HEK293 (cell line): Measurements from ENCODE around the gene TBC1D13.
"Not testable (repeated sequence)": the region's sequence is repeated elsewhere in the genome, so short reads cannot be mapped to it uniquely, and the experiment has no call there.

ENCODE experiments used
- CTCF ChIA-PET: fragments of 350-600 bp; formaldehyde crosslinking; extraction: SDS; loops from one replicate; lab custom pipeline; 2021; ENCODE audit warnings: antibody characterized with exemption; lab: Yijun Ruan, JAX
- POLR2A ChIA-PET: fragments of 300-600 bp; formaldehyde crosslinking; extraction: SDS; loops from one replicate; lab custom pipeline; 2020; ENCODE audit warnings: antibody characterized with exemption, inconsistent platforms; lab: Yijun Ruan, JAX
- H3K27ac ChIP-seq: fragments of 200-500 bp; sonication (Bioruptor generic); 2 replicates; pipeline ENCODE4 v1.5.1; 2014; ENCODE audit warnings: low read depth, low read length, control low read depth, inconsistent platforms; ENCODE audit errors: extremely low read depth
- H3K36me3 ChIP-seq, 2 experiments: fragments of 200-500 bp in 1 of 2; sonication (Bioruptor generic) in 1 of 2; 1 replicate in 1 of 2; 2 replicates in 1 of 2; pipeline ENCODE4 v1.5.1; 2014 to 2017; ENCODE audit warnings: inconsistent platforms in 2 of 2, low read length in 2 of 2; ENCODE audit not compliant: control insufficient read depth in 2 of 2, insufficient read depth in 1 of 2
- H3K4me1 ChIP-seq: fragments of 200-500 bp; sonication (Bioruptor generic); 2 replicates; pipeline ENCODE4 v1.5.1; 2014; ENCODE audit warnings: mild to moderate bottlenecking, low read length, inconsistent platforms; ENCODE audit not compliant: control insufficient read depth, insufficient read depth
- H3K4me3 ChIP-seq: 2 replicates; pipeline ENCODE4 v1.5.1; 2011; ENCODE audit warnings: low read depth, mild to moderate bottlenecking, control low read depth, low read length, moderate library complexity
- H3K9me3 ChIP-seq: fragments of 200-500 bp; sonication (Bioruptor generic); 2 replicates; pipeline ENCODE4 v1.5.1; 2014; ENCODE audit warnings: low read depth, low read length, inconsistent platforms; ENCODE audit not compliant: control insufficient read depth, insufficient read depth
- MZF1 ChIP-seq: fragments of 450-650 bp; formaldehyde crosslinking; IDR thresholded peaks from 2 replicates; pipeline ENCODE4 v1.5.1; 2017; ENCODE audit warnings: missing biosample characterization, missing genetic modification characterization, borderline replicate concordance
- ZNF654 ChIP-seq: fragments of 450-650 bp; formaldehyde crosslinking; IDR thresholded peaks from 2 replicates; pipeline ENCODE4 v1.5.1; 2016; ENCODE audit warnings: low read depth, missing biosample characterization, missing genetic modification characterization
- TF ChIP-seq, protein P1 (sequence below): fragments of 450-650 bp; formaldehyde crosslinking; IDR thresholded peaks from 2 replicates; pipeline ENCODE4 v1.5.1; 2016; ENCODE audit warnings: missing biosample characterization, missing genetic modification characterization

The TBC1D13 gene

DNA sequence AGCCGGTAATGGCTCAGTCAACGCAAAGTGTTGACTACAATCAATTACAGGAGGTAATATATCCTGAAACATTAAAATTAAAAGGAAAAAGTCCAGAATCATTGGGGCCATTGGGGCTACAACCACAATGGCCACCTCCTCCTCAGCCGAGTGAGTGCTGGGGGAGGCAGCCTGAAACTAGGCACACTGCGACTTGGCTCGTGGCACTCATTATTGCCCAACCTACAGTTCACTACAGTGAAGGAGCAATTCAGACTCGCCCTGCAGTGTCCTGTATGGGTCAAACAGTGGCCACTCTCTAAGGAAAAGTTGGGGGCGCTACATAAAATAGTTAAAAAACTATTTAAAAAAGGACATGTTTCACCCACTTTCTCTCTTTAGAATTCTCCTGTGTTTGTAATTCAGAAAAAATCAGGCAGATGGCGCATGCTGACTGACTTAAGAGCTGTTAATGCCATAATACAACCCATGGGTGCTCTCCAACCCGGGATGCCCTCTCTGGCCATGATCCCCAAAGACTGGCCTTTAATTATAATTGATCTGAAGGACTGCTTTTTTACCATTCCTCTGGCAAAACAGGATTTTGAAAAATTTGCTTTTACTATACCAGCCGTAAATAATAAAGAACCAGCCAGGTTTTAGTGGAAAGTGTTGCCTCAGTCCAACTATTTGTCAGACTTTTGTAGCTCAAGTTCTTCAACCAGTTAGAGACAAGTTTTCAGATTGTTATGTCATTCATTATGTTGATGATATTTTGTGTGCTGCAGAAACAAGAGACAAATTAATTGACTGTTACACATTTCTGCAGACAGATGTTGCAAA is 64.9 kb downstream of the TBC1D13 start:
- not testable (repeated sequence) for H3K4me1 ChIP-seq, H3K4me3 ChIP-seq, H3K27ac ChIP-seq, H3K36me3 ChIP-seq, H3K9me3 ChIP-seq
- ChIA-PET POLR2A (interaction anchor here (0.9 kb wide), 1 partner anchor 76 kb away, joined by 3 read pairs; no protein-coding TSS in a partner anchor), CTCF (interaction anchor here (0.6 to 2.5 kb wide), 15 partner anchors 10 to 441 kb away, joined by 3 to 26 read pairs (median 3); no protein-coding TSS in a partner anchor)
- peak; percentile 82; the same call in 1 of the 2 replicates for TF ChIP-seq MZF1 (tag by site-specific recombination)
- peak; percentile 44 for TF ChIP-seq ZNF654
- TF ChIP-seq, protein P1, sequence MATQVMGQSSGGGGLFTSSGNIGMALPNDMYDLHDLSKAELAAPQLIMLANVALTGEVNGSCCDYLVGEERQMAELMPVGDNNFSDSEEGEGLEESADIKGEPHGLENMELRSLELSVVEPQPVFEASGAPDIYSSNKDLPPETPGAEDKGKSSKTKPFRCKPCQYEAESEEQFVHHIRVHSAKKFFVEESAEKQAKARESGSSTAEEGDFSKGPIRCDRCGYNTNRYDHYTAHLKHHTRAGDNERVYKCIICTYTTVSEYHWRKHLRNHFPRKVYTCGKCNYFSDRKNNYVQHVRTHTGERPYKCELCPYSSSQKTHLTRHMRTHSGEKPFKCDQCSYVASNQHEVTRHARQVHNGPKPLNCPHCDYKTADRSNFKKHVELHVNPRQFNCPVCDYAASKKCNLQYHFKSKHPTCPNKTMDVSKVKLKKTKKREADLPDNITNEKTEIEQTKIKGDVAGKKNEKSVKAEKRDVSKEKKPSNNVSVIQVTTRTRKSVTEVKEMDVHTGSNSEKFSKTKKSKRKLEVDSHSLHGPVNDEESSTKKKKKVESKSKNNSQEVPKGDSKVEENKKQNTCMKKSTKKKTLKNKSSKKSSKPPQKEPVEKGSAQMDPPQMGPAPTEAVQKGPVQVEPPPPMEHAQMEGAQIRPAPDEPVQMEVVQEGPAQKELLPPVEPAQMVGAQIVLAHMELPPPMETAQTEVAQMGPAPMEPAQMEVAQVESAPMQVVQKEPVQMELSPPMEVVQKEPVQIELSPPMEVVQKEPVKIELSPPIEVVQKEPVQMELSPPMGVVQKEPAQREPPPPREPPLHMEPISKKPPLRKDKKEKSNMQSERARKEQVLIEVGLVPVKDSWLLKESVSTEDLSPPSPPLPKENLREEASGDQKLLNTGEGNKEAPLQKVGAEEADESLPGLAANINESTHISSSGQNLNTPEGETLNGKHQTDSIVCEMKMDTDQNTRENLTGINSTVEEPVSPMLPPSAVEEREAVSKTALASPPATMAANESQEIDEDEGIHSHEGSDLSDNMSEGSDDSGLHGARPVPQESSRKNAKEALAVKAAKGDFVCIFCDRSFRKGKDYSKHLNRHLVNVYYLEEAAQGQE: peak; percentile 34; the same call in 1 of the 2 replicates

DNA sequence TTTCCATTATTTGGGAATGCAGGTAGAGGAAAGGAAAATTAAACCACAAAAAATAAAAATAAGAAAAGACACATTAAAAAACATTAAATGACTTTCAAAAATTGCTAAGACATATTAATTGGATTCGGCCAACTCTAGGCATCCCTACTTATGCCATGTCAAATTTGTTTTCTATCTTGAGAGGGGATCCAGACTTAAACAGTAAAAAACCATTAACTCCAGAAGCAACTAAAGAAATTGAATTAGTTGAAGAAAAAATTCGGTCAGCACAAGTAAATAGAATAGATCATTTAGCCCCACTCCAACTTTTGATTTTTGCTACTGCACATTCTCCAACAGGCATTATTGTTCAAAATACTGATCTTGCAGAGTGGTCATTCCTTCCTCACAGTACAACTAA is 65.6 kb downstream of the TBC1D13 start:
- CTCF ChIA-PET: interaction anchor here (0.6 to 2.5 kb wide), 13 partner anchors 9 to 441 kb away, joined by 3 to 26 read pairs (median 3); no protein-coding TSS in a partner anchor
- H3K4me3 ChIP-seq, H3K36me3 ChIP-seq, H3K9me3 ChIP-seq, H3K4me1 ChIP-seq, POLR2A ChIA-PET, H3K27ac ChIP-seq: not testable (repeated sequence)

DNA sequence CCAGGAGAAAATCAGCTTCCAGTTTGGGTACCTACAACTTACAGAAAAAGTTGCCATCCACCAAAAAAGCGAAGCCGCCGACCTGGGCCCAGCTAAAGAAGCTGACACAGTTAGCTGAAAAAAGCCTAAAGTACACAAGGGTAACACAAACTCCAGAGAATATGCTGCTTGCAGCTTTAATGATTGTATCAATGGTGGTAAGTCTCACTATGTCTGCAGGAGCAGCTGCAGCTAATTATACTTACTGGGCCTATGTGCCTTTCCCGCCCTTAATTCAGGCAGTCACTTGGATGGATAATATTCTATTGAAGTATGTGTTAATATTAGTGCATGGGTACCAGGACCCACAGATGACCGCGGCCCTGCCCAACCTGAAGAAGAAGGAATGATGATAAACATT is 67.4 kb downstream of the TBC1D13 start:
- H3K4me1 ChIP-seq, H3K4me3 ChIP-seq, H3K9me3 ChIP-seq, H3K36me3 ChIP-seq, POLR2A ChIA-PET, H3K27ac ChIP-seq: not testable (repeated sequence)
- CTCF ChIA-PET: interaction anchor here (0.9 to 2.1 kb wide), 3 partner anchors 10 to 74 kb away, joined by 3 to 11 read pairs (median 5); no protein-coding TSS in a partner anchor

DNA sequence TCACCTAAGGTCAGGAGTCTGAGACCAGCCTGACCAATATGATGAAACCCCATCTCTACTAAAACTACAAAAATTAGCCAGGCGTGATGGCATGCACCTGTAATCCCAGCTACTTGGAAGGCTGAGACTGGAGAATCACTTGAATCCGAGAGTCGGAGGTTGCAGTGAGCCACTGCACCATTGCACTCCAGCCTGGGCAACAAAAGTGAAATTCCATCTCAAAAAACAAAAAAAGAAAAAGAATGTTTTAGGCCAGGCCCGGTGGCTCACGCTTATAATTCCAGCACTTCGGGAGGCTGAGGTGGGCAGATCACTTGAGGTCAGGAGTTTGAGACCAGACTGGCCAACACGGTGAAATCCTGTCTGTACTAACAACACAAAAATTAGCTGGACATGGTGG is 71.4 kb downstream of the TBC1D13 start:
- H3K4me1 ChIP-seq, H3K4me3 ChIP-seq, H3K27ac ChIP-seq, H3K36me3 ChIP-seq, H3K9me3 ChIP-seq: not testable (repeated sequence)
- ChIA-PET POLR2A (interaction anchor here (0.6 to 0.7 kb wide), 2 partner anchors 17 to 214 kb away, joined by 3 to 5 read pairs; no protein-coding TSS in a partner anchor), CTCF (interaction anchor here (0.7 to 2.9 kb wide), 5 partner anchors 9 to 766 kb away, joined by 3 to 16 read pairs (median 3); no protein-coding TSS in a partner anchor)
